Activated CD4-positive, alpha-beta T cell treated with anti-CD3 and anti-CD28 coated beads for 1 hour (primary cell): Measurements from ENCODE around the gene SURF6.
"Not testable (repeated sequence)": the region's sequence is repeated elsewhere in the genome, so short reads cannot be mapped to it uniquely, and the experiment has no call there.

Source experiments
- DNase-seq: peaks from one replicate; pipeline ENCODE4 v3.0.0-alpha.2; 2020

Gene SURF6

DNA sequence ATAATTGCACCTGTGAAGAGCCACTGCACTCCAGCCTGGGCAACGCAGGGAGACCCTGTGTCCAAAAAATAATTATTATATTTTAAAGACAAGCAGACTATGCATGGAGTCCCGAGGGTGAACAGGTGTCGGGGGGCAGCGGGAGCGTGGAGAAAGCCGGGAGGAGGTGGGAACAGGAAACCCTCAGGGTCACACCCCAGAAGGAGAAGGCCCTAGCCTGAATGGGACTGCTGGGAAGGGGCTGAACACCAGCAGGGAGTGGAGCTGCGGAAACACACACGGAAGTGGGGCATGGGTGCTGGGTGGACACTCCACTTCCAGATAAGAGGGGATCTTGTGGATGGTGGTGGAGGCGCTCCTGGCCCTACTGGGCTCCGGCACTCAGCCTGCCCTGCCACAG is 12.8 kb downstream of the SURF6 start:
- no peak for DNase-seq

DNA sequence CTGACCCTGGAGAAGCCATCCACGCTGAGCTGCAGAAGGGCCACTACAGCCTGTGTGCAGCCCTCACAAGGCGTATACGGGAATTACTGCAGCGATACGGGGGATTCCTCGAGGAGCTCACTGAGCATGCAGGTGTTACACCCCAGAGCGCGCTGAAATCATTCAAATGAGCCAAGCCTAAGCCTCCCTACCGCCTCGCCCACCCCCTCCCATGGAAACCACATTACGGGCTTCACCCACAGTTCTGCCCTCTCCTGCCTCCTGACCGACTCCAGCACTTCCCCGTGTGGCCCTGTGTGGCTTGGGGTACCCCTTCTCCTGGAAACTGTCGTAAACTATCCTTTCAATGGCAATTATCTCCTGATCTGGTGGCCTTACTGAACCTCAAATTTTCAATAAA is 13.3 kb downstream of the SURF6 start:
- DNase-seq: no peak

- no peak for DNase-seq
Observed at GRCh38 chr9:133321411-133321935, 14.5 kb downstream of the SURF6 start.

- no peak for DNase-seq
Observed at GRCh38 chr9:133320421-133320881, 15.5 kb downstream of the SURF6 start.

DNA sequence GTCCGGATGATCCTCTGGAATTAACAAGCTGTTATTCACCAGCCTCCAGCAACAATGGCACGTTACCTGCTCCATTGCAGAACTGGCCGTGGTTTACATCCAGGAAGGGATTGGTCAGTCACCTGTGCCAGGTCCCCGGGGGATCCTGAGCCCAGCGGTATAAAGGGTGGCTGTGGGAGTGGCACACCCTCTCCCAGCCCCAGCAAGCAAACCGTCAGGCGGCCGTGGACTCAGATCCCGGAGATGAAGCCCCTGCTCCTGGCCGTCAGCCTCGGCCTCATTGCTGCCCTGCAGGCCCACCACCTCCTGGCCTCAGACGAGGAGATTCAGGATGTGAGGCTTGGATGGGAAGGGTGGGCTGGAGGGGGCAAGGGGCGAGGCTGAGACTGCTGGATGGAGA is 18.4 kb downstream of the SURF6 start:
- DNase-seq: not testable (repeated sequence)

GRCh38 chr9:133315997-133316396 is 20.0 kb downstream of the SURF6 start:
- no peak for DNase-seq

DNA sequence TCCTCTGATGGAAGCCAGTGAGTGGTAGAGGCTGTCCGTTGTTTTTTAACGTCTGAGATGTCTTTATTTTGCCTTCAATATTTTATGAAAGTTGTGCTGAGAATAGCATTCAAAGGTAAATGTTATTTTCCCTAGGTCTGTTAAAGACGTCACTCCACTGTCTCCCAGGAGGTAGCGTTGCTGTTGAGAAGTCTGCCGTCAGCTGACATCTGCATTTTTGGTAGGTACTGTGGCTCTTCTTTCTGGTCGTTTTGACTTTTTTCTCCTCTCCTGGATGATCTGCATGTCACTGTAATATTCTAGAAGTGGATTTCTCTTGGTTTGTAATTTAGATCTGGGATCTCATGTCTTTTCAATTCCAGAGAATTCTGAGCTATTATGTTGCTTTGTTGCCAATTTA is 26.4 kb downstream of the SURF6 start:
- DNase-seq: no peak

DNA sequence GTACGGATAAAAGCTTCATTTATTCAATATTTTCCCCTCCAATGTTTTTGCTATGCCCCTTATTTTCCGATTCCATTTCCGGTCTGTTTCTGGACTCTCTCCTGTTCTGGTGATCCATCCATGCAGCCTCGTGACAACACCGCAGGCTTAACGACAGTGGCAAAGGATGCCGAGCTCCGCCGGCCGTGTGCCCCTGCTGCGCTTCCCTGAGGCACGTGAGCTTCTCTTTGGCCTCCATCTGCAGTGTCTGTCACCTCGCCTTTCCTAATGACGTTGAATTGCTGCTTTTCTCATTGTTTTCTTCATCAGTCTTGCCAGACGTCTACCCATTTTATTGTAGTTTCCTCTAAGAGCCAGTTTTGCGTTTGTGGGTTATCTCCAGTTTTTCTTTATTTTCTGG is 28.7 kb downstream of the SURF6 start:
- no peak for DNase-seq

GRCh38 chr9:133306242-133307204 is 29.5 kb downstream of the SURF6 start:
- no peak for DNase-seq

DNA sequence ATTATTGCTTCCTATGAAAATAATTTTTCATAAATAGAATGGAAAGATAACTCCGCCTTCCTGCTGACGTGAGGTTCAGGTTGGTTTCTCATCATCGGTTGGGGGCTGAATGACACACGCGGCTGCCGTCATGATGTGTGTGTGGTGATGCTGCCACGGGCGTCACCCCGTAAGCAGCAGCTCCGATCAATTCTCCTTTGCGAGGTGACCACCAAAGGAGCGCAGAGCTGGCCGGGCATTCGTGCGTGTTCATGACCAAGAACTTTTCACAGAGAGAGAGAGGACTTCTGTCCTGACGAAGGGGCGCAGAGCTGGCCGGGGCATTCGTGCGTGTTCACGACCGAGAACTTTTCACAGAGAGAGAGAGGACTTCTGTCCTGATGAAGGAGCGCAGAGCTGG is 30.3 kb downstream of the SURF6 start:
- DNase-seq: no peak

DNA sequence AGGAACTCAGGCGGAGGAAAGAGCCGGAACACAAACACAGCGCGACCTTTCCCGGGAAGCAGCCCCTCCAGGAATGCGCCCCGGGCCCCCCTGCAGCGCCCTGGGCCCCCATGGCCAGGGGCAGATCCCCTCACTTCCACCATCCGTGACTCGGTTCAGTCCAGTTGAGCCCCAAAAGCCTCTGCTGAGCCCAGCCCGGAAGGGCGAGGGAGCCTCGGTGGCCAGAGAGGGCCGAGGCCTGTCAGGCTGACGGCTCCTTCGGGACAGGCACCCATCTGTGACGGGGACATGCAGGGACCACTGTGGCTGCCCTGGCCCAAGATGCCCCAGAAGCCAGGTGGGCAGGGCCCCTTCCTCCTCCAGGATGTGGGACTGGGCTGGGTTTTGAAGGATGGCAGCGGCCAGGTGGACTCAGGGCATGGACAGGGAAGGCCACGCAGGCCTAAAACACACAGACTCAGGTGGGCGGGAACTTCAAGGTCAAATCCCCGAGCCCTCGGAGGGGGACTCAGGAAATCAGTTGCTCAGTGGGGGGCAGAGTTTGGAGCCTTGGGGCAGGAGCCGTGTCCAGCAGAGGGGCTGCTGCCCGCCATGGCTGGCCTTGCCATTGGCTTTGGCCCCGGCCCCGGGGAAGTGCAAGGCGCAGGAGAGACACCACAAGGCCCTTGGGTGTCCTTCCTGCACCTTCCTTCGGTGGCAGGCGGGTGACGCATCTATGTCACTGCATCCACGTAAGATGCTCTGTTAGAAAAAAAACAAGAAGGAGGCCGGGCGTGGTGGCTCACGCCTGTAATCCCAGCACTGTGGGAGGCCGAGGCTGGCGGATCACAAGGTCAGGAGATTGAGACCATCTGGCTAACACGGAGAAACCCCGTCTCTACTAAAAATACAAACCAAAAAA is 31.3 kb downstream of the SURF6 start:
- no peak for DNase-seq

DNA sequence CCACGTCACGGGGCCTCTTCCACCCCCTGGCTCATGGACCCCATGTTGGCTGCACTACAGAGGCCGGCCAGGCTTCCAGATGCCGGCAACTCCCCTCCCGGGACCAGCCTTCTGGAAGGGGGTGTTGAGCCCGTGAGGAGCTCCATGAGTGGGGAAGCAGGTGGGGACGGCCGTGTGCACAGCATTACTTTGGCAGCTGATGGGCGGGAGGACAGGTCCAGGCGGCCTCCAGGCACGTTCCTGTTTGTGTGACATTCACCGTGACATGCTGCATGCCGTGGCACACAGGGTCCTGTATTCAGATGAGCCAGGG is 31.9 kb downstream of the SURF6 start:
- DNase-seq: no peak

- DNase-seq: no peak
Observed at GRCh38 chr9:133303266-133304157, 32.5 kb downstream of the SURF6 start.

- no peak for DNase-seq
Observed at GRCh38 chr9:133301253-133302230, 34.4 kb downstream of the SURF6 start.

DNA sequence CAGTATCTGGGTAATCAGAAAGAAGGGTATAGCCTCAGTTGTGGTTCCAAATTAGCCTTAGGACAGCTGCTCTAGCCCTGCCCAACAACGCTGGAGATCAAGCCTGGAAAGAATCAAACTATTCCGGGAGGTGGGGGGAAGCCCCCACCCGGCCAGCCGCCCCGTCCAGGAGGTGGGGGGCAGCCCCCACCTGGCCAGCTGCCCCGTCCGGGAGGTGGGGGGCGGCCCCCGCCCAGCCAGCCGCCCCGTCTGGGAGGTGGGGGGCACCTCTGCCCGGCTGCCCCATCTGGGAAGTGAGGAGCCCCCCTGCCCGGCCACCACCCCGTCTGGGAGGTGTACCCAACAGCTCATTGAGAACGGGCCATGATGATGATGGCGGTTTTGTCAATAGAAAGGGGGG is 36.0 kb downstream of the SURF6 start:
- DNase-seq: not testable (repeated sequence)

GRCh38 chr9:133294257-133294656 is 41.7 kb downstream of the SURF6 start:
- DNase-seq: no peak

GRCh38 chr9:133290751-133291302 is 45.2 kb downstream of the SURF6 start:
- DNase-seq: no peak

- DNase-seq: no peak
Observed at GRCh38 chr9:133286523-133286922, 49.5 kb downstream of the SURF6 start.

DNA sequence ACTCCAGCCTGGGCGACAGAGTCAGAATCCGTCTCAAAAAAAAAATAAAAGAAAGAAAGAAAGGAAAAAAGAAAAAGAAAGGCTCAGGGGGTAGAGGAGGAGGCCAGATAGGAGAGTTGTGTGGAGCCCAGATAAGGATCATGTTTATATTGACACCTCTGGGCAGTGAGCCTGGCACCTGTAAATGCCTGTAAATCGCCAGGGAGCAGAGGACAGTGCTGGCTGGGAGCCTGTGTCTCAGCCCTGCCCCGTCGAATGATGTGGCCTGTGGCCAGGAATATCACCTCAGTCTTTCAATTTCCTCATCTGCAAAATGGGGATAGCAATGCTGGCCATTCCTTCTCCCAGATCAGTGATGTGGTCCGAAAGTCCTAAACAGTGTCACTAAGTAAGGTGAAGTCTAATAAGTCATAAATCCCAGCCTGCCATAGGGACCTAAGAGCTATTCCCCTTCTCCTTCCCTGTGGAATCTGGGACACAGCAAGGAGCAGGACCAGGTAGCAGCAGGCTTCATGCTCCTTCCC is 50.7 kb downstream of the SURF6 start:
- no peak for DNase-seq

GRCh38 chr9:133284362-133284761 is 51.6 kb downstream of the SURF6 start:
- no peak for DNase-seq
